PC-3 (cell line): Measurements from ENCODE around the gene FAM229B. TPM values are rescaled to one million over a fixed set of nuclear protein-coding genes. Genes with fewer than 3 reads are reported as not detected.

Experiments
- ATAC-seq: fragments of 200-7000 bp; cut with Tn5 transposase; 2 replicates; pipeline ENCODE4 v1.9.1; 2020; ENCODE audit warnings: mild to moderate bottlenecking, moderate library complexity
- BruUV-seq: library from RNA; stranded (reverse); fragments of 400-500 nt; replicated peaks from 2 replicates; lab custom pipeline; 2021; lab: Mats Ljungman, UMichigan
- CTCF ChIA-PET: fragments of 300-600 bp; sonication (Branson Sonifier 250); formaldehyde crosslinking; loops from one replicate; lab custom pipeline; 2022; ENCODE audit warnings: antibody characterized with exemption; lab: Charles Lee
- POLR2A ChIA-PET: fragments of 300-600 bp; sonication (Branson Sonifier 250); formaldehyde crosslinking; loops from one replicate; lab custom pipeline; 2022; ENCODE audit warnings: antibody characterized with exemption; ENCODE audit not compliant: unreplicated experiment; lab: Charles Lee
- DNase-seq: peaks from one replicate; pipeline ENCODE4 v3.0.0-alpha.2; 2015
- H2AFZ ChIP-seq: fragments of 300-600 bp; sonication (generic); 2 replicates; pipeline ENCODE4 v1.6.0; 2016; ENCODE audit warnings: antibody characterized with exemption, low read length
- H3F3A ChIP-seq: fragments of 300-600 bp; sonication (generic); one replicate; pipeline ENCODE4 v1.6.0; 2017; ENCODE audit warnings: antibody characterized with exemption, low read length, control low read depth, mild to moderate bottlenecking; ENCODE audit not compliant: unreplicated experiment
- H3K27ac ChIP-seq: fragments of 300-600 bp; sonication (generic); 2 replicates; pipeline ENCODE4 v1.5.1; 2016; ENCODE audit warnings: mild to moderate bottlenecking, low read length
- H3K27me3 ChIP-seq: fragments of 300-600 bp; sonication (generic); 2 replicates; pipeline ENCODE4 v1.6.1; 2016; ENCODE audit warnings: low read length, mixed read lengths
- H3K36me3 ChIP-seq: fragments of 300-600 bp; sonication (generic); 2 replicates; pipeline ENCODE4 v1.6.1; 2016; ENCODE audit warnings: low read depth, mixed run types, low read length, mixed read lengths
- H3K4me1 ChIP-seq: fragments of 300-600 bp; sonication (generic); 2 replicates; pipeline ENCODE4 v1.5.1; 2016; ENCODE audit warnings: low read length; ENCODE audit not compliant: insufficient read depth
- H3K4me2 ChIP-seq: fragments of 300-600 bp; sonication (generic); 2 replicates; pipeline ENCODE4 v1.6.0; 2016; ENCODE audit warnings: low read length
- H3K4me3 ChIP-seq: fragments of 300-600 bp; sonication (generic); 2 replicates; pipeline ENCODE4 v1.5.1; 2016; ENCODE audit warnings: mild to moderate bottlenecking, low read length, mixed read lengths
- H3K79me2 ChIP-seq: fragments of 300-600 bp; sonication (generic); 2 replicates; pipeline ENCODE4 v1.6.1; 2017; ENCODE audit warnings: low read length, mixed read lengths
- H3K9ac ChIP-seq: fragments of 300-600 bp; sonication (generic); 2 replicates; pipeline ENCODE4 v1.6.0; 2016; ENCODE audit warnings: mild to moderate bottlenecking, low read length
- H3K9me2 ChIP-seq: fragments of 300-600 bp; sonication (generic); replicated peaks from 2 replicates; pipeline ENCODE4 v1.6.1; 2016; ENCODE audit warnings: mixed run types, low read length, mixed read lengths
- H3K9me3 ChIP-seq: fragments of 300-600 bp; sonication (generic); 2 replicates; pipeline ENCODE4 v1.6.1; 2016; ENCODE audit warnings: low read length, mixed read lengths
- H4K20me1 ChIP-seq: fragments of 300-600 bp; sonication (generic); 2 replicates; pipeline ENCODE4 v1.6.1; 2016; ENCODE audit warnings: low read length, mixed read lengths
- CTCF ChIP-seq: fragments of 300-600 bp; sonication (generic); conservative IDR thresholded peaks from 2 replicates; pipeline ENCODE4 v1.5.1; 2017; ENCODE audit warnings: antibody characterized with exemption, low read depth, mild to moderate bottlenecking, low read length
- EZH2 ChIP-seq: fragments of 300-600 bp; sonication (generic); IDR thresholded peaks from one replicate; pipeline ENCODE4 v1.6.1; 2017; ENCODE audit warnings: antibody characterized with exemption, mild to moderate bottlenecking, low read length; ENCODE audit not compliant: unreplicated experiment
- EZH2phosphoT487 ChIP-seq: fragments of 300-600 bp; sonication (generic); IDR thresholded peaks from 2 replicates; pipeline ENCODE4 v1.6.1; 2018; ENCODE audit warnings: mild to moderate bottlenecking, antibody characterized with exemption, low read length, borderline replicate concordance
- intact Hi-C: fragments of 100-400 bp; cut with micrococcal nuclease; formaldehyde crosslinking; loops from 2 replicates; pipeline ENCODE4 v1.9.0; 2023
- total RNA-seq: library from RNA; depleted of rRNA; stranded (reverse); fragments of >200 nt; gene quantifications from 2 replicates; pipeline ENCODE4 v1.2.3, GENCODE V29; 2014

The FAM229B gene
- total RNA-seq, 1 experiment from 2014 or later: 6.7 TPM

GRCh38 chr6:112040956-112041355 is 46.4 kb upstream of the FAM229B start:
- peaks cover 35% of the 10 kb centered on the region for H3K4me1 ChIP-seq
- no peak overlapping the region for H2AFZ ChIP-seq
- DNase-seq (no peak), ATAC-seq (no peak)
- H4K20me1 ChIP-seq: no peaks in the 10 kb centered on the region
- TF ChIP-seq CTCF (no peak), EZH2phosphoT487 (no peak), EZH2 (no peak)
- peak overlapping the region; percentile 66 for H3K27ac ChIP-seq
- H3F3A ChIP-seq: no peaks in the 10 kb centered on the region
- no peak overlapping the region for H3K4me2 ChIP-seq
- CTCF ChIA-PET: no interaction called here
- H3K27me3 ChIP-seq: no peaks in the 10 kb centered on the region
- H3K9me2 ChIP-seq: no peaks in the 10 kb centered on the region
- no peak overlapping the region for H3K4me3 ChIP-seq
- no peaks in the 10 kb centered on the region for H3K9me3 ChIP-seq
- no peaks in the 10 kb centered on the region for H3K36me3 ChIP-seq
- POLR2A ChIA-PET: interaction anchor here (0.7 kb wide), 1 partner anchor 31 kb away, joined by 6 read pairs; no protein-coding TSS in a partner anchor
- peak overlapping the region; percentile 84 for H3K9ac ChIP-seq
- H3K79me2 ChIP-seq: no peaks in the 10 kb centered on the region
- BruUV-seq: no TSS peak
- intact Hi-C loops: loop anchor here (5.0 to 10.0 kb wide), 2 partner anchors 44 to 556 kb away; partner anchors contain the start of gene REV3L

- ChIA-PET CTCF (no interaction called here), POLR2A (interaction anchor here (0.7 kb wide), 1 partner anchor 31 kb away, joined by 6 read pairs; no protein-coding TSS in a partner anchor)
- no peaks in the 10 kb centered on the region for H3K27me3 ChIP-seq
- ATAC-seq (no peak), DNase-seq (no peak)
- H4K20me1 ChIP-seq: no peaks in the 10 kb centered on the region
- H3K4me1 ChIP-seq: peaks cover 35% of the 10 kb centered on the region
- peak overlapping the region; percentile 66 for H3K27ac ChIP-seq
- peak overlapping the region; percentile 84 for H3K9ac ChIP-seq
- TF ChIP-seq CTCF (no peak), EZH2 (no peak), EZH2phosphoT487 (no peak)
- no peaks in the 10 kb centered on the region for H3F3A ChIP-seq
- no peak overlapping the region for H3K4me2 ChIP-seq
- H3K4me3 ChIP-seq: no peak overlapping the region
- H3K9me2 ChIP-seq: no peaks in the 10 kb centered on the region
- no peaks in the 10 kb centered on the region for H3K79me2 ChIP-seq
- H3K36me3 ChIP-seq: no peaks in the 10 kb centered on the region
- no TSS peak for BruUV-seq
- no peaks in the 10 kb centered on the region for H3K9me3 ChIP-seq
- no peak overlapping the region for H2AFZ ChIP-seq
- intact Hi-C loops: loop anchor here (5.0 to 10.0 kb wide), 2 partner anchors 44 to 557 kb away; partner anchors contain the start of gene REV3L
Measured at GRCh38 chr6:112041535-112041934, 45.9 kb upstream of the FAM229B start.
